ENCODE results near the gene IRF5.

DNA sequence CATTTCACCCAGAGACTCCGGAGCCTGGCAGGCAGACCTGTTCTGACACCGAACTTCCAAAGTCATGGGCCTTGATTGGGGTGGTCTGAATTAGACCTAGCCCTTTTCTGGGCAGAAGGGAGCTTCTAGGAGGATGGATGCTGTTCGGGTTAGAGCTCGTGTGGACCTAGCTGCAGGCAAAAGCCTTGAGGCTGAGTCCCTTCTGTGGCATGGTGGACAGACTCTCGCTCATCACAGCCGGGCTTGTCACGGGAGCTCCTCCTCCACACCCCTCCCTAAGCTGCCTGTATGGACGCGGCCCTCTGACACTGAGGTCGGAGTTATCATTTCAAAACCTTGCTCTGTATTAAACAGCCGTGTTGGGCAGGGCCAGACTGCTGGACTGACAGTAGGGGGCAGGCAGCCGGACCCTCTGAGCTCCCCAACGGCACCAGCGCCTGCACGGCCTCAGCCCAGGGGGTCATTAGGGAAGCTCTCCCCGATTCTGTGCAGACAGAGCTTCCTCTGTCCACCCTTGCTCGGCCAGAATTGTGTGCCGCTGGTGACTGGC is 2.2 kb downstream of the IRF5 start:
- no peak for TF ChIP-seq EP300 (IDR thresholded peaks at IDR 0.05)
- TF ChIP-seq, protein P1, sequence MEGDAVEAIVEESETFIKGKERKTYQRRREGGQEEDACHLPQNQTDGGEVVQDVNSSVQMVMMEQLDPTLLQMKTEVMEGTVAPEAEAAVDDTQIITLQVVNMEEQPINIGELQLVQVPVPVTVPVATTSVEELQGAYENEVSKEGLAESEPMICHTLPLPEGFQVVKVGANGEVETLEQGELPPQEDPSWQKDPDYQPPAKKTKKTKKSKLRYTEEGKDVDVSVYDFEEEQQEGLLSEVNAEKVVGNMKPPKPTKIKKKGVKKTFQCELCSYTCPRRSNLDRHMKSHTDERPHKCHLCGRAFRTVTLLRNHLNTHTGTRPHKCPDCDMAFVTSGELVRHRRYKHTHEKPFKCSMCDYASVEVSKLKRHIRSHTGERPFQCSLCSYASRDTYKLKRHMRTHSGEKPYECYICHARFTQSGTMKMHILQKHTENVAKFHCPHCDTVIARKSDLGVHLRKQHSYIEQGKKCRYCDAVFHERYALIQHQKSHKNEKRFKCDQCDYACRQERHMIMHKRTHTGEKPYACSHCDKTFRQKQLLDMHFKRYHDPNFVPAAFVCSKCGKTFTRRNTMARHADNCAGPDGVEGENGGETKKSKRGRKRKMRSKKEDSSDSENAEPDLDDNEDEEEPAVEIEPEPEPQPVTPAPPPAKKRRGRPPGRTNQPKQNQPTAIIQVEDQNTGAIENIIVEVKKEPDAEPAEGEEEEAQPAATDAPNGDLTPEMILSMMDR (IDR thresholded peaks at IDR 0.05): no peak
